PC-3 (cell line): ENCODE data around the gene PLOD2.

Experiments
- EZH2 ChIP-seq: fragments of 300-600 bp; sonication (generic); IDR thresholded peaks from one replicate; pipeline ENCODE4 v1.6.1; 2017; ENCODE audit warnings: antibody characterized with exemption, mild to moderate bottlenecking, low read length; ENCODE audit not compliant: unreplicated experiment
- EZH2phosphoT487 ChIP-seq: fragments of 300-600 bp; sonication (generic); IDR thresholded peaks from 2 replicates; pipeline ENCODE4 v1.6.1; 2018; ENCODE audit warnings: mild to moderate bottlenecking, antibody characterized with exemption, low read length, borderline replicate concordance
- TF ChIP-seq, protein P1 (sequence below): fragments of 300-600 bp; sonication (generic); conservative IDR thresholded peaks from 2 replicates; pipeline ENCODE4 v1.5.1; 2017; ENCODE audit warnings: antibody characterized with exemption, low read depth, mild to moderate bottlenecking, low read length

DNA sequence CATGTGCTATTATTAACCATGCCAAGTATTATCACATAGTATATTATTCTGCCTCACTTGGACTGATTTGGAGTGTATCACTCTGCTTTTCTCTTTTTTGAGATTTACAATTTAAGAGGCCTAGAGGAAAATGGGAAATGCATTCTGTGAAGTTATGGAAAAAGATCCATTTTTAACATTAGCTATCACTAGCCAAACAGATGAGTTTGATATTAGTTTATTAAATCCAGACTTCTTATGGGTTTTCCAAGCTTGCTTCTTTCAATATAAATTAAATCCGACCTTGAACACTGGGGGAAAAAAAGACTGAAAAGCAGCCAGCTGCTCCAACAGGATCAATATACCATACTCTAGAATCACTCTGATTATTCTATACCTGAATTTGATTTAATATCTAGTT lies 30.1 kb upstream of the PLOD2 start:
- no peak for TF ChIP-seq EZH2
- TF ChIP-seq, protein P1, sequence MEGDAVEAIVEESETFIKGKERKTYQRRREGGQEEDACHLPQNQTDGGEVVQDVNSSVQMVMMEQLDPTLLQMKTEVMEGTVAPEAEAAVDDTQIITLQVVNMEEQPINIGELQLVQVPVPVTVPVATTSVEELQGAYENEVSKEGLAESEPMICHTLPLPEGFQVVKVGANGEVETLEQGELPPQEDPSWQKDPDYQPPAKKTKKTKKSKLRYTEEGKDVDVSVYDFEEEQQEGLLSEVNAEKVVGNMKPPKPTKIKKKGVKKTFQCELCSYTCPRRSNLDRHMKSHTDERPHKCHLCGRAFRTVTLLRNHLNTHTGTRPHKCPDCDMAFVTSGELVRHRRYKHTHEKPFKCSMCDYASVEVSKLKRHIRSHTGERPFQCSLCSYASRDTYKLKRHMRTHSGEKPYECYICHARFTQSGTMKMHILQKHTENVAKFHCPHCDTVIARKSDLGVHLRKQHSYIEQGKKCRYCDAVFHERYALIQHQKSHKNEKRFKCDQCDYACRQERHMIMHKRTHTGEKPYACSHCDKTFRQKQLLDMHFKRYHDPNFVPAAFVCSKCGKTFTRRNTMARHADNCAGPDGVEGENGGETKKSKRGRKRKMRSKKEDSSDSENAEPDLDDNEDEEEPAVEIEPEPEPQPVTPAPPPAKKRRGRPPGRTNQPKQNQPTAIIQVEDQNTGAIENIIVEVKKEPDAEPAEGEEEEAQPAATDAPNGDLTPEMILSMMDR: no peak
- TF ChIP-seq EZH2phosphoT487: no peak
